Urothelium cell line (cell line): ENCODE data around the gene GPRC5A.

Experiments used
- DNase-seq: peaks from one replicate; pipeline ENCODE4 v3.0.0; 2011; ENCODE audit warnings: low spot score, mixed read lengths
- FAIRE-seq: peaks from 2 replicates; lab custom pipeline; 2011; peaks lifted over from hg19 to GRCh38; lab: Jason Lieb, UNC

The GPRC5A gene

DNA sequence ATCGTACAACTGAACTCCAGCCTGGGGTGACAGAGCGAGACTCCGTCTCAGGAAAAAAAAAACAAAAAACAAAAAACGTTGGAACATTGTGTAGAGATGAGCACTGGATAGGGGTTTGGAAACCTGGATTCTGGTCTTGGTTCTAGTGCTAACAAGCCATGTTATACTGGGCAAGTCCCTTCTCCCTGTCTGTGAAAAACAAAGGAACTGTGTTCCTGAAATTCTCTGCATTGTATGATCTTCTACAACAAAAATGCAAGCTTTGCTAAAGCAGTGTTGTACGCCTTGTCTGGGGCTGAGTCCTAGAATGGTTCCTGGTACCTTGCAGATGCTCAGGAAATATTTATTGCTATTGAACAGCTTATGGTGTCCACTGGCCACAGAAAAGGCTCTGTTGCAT is 47.2 kb downstream of the GPRC5A start:
- FAIRE-seq = no peak
- DNase-seq = no peak

DNA sequence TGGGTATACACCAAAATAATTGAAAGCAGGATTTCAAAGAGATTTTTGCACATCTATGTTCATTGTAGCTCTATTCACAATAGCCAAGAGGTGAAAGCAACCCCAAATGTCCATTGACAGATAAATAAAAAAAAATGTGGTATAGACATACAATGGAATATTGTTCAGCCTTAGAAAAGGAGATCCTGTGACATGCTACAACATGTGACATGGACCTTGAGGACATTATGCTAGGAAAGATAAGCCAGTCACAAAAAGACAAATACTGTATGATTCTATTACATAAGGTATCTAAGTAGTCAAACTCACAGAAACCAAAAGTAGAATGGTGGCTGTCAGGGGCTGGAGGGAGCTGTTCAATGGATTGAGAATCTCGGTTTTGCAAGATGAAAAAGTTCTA is 48.5 kb downstream of the GPRC5A start:
- DNase-seq = no peak
- no peak for FAIRE-seq

DNA sequence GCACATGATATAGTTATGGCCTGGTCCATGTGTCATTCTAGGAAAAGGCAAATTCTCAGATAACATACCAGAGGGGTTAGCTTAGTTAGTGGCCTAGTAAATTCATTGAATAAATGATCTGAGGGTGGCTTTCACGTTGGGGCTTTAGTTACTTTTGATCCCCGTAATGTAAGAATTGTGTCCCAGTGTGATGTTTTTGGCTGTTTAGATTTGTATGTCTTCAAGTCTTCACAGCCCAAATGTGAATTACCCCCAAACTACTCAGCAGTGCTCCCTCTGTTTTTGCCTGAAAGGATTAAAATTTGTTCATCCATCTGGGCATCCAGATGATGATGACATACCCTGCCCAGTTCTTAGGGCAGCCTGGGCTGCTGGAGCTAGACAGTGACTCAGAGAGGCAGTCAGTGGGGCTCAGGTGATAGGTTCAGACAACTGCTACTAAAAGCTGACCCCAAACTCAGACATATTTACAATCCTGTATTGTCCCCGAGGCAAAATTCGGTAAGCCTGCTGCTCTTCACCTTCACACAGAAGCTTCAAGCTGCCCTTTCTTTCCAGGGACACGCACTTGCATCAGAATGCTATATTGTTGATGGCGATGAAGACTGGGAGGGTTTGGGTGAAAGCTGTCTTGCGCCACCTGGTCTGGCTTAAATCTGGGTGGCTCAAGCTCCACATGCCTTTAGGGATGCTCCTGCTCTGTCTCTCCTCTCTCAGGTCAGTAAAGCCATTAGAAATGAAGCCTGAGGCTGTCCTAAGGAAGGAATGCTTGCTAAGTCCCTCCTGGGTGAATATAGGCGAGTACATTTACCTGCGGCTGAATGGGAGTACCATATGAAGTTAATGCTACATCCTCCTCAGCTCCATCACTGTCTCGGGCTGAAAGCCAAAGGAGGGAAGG is 50.3 kb downstream of the GPRC5A start:
- no peak for FAIRE-seq
- DNase-seq = no peak

DNA sequence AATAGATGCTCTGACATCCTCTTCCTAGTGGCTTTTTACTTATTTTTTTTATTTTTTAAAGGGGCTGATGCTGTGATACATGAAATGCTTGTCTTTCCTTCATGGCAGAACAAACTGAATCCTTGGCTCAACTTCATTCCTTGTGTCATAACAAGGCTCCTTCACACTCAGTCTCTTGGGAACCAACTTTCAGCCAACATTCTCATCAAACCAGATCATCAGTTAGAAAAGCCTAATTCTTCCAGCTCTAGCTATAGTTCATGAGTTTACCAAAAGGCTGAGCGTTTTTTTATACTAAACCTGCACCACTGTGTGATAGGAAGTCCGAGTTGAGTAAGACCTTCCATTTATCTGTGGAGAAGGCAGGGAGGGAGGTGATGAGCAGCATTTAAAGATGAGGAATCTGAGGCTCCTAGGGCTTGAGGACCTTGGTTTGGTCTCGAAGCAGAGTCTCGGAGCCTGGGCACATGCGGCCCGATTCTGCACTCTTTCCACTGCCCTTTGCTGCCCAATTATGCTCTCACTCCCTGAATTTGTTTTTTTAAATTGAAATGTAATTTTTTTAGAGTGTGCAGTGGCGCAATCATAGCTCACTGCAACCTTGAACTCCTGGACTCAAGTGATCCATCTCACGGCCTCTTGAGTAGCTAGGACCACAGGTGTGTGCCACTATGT is 52.4 kb downstream of the GPRC5A start:
- peak; percentile 27 for FAIRE-seq
- DNase-seq = no peak

DNA sequence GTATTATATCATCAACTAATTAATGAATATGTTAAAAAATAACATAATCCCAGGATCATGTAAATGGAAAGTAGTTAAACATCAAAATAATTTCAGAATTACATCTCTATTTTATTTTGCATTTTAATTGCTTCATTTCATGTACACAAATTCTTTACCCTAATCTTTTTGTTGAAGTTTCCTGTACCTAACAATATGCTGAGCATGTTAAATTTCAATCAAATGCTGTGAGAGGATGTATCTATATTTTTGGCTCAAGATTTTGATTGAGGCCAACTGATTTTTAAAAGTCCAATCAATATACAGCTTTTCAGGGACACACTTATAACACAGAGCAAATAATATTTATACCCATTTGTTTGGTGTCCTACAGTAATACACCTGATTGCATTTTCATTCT is 54.2 kb downstream of the GPRC5A start:
- no peak for FAIRE-seq

DNA sequence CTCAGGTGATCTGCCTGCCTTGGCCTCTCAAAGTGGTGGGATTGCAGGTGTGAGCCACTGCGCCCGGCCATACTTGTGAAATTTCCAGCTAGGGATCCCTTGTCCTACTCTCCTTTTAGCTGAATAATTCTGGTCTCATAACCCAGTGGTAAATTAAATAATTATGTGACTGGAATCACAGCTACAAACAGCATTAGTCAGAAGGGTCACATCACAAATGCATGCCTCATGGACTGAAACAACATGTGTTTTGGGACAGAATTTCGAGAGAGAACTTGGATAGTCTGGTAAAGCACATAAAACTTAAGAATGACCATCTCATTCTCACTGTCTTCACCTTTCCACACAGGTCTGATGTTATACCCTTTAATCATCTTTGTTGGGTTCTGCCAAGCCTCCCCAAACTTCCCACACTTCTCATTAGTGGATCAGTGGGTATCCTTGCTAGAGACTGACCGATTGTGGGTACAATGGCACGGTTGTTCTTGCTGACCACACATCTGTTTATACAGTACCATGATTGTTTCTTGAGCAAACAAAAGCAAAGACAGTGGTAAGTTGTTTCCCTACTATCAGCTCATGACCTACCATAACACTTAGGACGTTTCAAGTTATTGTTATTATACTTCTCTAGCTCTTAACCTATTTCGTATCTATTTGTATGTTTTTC is 55.5 kb downstream of the GPRC5A start:
- FAIRE-seq (no peak), DNase-seq (peak; percentile 37)

More for the DNA sequence above, 54.2 kb downstream of the GPRC5A start:
- no peak for DNase-seq

DNA sequence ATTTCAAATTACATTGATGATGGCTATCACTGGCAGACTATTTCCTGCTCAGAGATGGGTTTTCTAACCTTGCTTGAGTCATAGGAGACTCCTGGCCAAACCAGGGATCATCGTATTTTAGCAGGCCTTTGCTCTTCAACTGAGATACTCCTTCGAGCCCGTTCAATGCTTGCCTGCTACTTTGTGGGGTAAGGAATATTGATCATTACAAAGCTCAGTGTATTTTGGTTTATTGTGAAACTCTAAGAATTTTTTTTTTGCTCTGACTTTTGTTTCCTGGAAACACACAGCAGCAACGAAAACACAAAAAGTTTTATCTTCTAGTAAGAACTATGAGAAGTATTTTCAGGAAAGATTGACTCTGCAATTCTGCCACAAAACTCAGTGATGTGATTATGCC is 56.5 kb downstream of the GPRC5A start:
- DNase-seq (no peak), FAIRE-seq (no peak)

DNA sequence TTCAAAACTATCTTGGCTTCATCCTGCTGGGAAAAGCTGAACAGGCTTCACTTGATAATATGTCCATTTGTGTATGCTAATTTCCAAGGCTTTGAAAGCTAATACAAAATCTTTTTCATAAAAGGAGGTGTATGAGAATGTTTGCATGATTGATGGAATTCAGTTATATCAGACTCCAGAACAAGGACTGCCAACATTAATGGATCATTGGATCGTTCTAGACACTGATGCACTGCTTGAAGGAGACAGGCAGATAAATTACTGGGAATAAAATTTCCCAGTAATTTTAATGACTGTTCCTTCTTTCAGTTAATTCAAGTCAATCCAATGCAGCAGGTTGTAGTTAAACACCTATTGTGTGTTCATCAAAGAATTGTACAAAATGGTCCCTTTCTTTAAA is 60.1 kb downstream of the GPRC5A start:
- no peak for DNase-seq
- FAIRE-seq = no peak

DNA sequence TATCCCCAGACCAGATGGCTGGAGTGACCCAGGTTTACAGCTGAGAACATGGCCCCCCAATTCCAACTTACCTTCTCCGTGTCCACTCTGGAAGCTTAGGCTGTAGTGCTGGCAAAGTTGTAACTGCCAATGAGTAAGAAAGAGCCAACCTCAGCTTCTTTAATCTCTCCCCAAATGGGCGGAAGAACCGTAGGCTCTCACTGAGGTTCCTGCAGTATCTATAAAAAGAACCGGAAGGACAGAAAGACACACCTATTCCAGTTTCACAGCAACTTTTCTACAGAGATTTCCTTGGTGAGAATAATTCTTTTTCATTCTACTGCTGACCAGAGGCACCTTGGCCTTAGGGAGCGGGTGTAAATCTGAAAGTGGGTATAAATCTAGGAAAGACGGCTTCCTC is 60.7 kb downstream of the GPRC5A start, which contains the start of gene GPRC5D:
Gene GPRC5D, minus strand, starts transcription at position 135 of the 400 bp plus-strand sequence. CDS start 1,786 bp downstream, outside the sequence.
- no peak for FAIRE-seq
- DNase-seq = no peak

DNA sequence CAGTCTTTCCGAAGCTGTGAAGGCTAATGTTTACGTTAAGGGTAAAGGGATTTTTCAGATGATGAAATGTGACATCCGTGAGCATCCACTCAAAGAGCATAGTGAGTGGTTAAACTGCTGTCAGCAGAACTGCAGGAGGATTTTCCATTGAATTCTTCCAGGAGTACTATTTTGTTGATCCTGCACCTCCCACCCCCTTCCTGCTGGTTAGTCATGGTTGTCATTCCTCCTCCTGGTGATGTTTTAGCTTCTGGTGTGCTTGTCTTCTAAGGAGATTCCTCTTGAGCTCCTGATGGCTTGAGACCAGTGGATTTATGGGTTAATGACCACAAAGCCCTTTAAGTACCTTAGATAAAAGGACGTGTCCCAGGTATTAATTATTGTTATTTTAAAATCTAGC is 63.0 kb downstream of the GPRC5A start:
- no peak for DNase-seq
- FAIRE-seq = no peak

DNA sequence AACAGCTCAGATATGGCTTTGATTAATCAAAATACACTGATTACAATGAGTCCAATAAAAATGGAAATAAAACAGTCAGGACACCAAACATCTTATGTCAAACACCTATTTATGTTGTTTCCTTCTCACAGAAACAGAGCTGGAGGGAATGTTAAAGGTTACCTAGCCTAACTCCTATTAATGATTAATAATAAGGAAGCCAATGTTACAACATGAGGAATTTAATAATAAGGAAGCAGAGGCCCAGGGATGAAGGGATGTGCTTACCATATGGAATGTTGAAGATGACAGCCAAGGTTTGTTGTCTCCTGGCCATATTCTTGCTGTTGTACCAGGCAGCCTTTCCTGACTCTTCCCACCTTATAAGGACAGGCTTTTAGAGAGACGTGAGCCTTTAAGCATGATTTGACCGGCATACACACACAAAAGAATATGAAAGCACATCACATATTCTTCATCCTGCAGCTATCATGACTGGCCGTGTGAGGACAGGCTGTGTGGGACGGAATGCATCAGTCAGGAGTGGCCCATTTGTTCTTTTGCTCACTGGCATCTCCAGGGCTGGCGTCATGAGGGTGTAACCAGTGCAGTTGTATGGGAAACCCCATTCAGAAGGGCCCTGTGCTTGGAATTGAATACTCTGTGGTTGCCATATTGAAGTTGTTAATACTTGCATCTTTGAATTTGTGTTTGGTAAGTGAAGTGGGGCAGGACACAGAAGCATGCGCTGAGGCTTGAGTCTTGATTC is 63.7 kb downstream of the GPRC5A start:
- FAIRE-seq = peak; percentile 30
- no peak for DNase-seq

DNA sequence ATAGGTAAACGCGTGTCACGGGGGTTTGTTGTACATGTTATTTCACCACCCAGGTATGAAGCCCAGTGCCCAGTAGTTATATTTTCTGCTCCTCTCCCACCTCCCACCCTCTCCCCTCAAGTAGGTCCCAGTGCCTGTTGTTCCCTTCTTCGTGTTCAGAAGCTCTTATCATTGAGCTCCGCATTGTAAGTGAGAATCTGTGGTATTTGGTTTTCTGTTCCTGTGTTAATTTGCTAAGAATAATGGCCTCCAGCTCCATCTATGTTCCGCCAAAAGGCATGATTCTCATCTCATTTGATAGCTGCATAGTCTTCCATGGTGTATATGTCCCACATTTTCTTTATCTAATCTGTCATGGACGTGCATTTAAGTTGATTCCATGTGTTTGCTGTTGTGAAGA is 67.5 kb downstream of the GPRC5A start:
- no peak for FAIRE-seq
- DNase-seq = no peak

DNA sequence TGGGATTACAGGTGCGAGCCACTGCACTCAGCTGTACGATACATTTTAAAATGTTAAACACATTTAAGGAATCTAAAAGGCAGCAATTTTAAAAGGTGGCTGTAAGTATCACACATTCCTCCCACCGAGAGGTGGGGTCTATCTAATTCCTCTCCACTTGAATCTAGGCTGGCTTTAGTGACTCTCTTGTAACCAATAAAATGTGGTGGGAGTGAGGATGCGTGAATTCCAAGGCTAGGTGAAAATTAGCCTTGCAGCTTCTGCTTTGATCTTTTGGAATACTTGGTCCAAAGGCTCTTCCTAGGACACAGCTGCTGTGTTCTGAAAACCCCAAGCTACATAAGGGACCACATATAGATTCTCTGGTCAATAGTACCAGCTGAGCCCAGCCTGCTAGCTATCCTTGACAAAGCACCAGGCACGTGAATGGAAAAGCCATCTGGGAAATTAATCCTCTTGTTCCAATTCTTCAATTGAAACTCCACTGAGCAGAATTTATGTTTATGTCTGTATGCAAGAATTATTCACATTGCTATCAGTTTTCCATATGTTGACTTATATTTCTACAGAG is 69.4 kb downstream of the GPRC5A start:
- no peak for FAIRE-seq
- DNase-seq = no peak

DNA sequence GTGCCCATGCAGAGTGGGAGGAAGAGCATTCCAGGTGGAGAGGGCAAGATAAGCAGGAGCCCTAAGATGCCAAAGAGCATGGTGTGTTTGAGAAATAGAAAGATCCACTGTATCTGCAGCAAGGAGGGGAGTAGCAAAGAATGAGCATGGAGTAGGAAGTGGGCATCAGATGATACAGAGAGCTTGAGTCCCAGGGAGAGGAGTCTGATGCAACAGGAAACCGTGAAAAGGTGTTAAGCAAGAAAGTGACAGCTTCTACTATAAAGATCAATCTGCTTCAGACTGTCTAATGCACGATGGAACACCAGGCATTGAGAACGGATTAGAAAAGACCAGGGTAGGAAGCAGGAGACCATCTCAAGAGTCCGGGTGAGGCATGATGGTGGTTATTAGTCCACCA is 72.9 kb downstream of the GPRC5A start:
- DNase-seq = no peak
- no peak for FAIRE-seq

DNA sequence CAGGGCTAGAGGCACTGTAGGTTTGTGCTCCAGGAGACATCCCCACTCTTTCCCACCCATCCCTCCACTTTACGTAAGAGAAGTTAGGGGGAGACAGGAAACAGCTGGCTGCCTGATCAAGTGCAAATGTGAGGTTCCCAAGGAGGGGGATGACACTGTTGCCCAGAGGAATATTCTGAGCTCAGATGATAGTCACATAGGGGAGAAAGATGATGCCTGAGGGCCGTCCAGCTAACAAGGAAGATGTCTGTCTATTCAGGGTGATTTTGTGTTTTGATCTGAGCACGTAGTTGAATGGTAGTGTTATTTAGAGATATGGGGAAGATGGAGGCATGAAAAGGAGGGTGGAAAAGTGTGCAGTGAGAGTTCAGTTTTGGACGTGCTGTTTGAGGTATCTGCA is 74.5 kb downstream of the GPRC5A start:
- no peak for DNase-seq
- FAIRE-seq = peak; percentile 27
